Muscle of back (tissue), 11 donors: ENCODE results near the gene ARHGDIG. TPM values are rescaled to one million over a fixed set of nuclear protein-coding genes. Genes with fewer than 3 reads are reported as not detected.

Source experiments
- DNase-seq, 3 donors: peaks; one replicate each; pipeline versions ENCODE4 v3.0.0 to v3.0.0-alpha.2; 2013
- polyA plus RNA-seq, 10 donors: library from polyadenylated mRNA; unstranded; fragments of 120-200 nt; gene quantifications; one replicate each; pipeline ENCODE4 v1.2.1, GENCODE V29; 2013; ENCODE audit not compliant: insufficient read length in 10 of 10

The ARHGDIG gene
- polyA plus RNA-seq, 10 donors: 0.40 to 1.7 (median 1.2) TPM

GRCh38 chr16:296276-296675 lies 15.9 kb downstream of the ARHGDIG start:
- no peak for DNase-seq

GRCh38 chr16:296806-297510 lies 16.6 kb downstream of the ARHGDIG start:
- DNase-seq: no peak

GRCh38 chr16:297832-298231 lies 17.4 kb downstream of the ARHGDIG start:
- no peak for DNase-seq

- no peak for DNase-seq
These were observed 20.8 kb downstream of the ARHGDIG start for GRCh38 chr16:301235-301634.

- DNase-seq: no peak
These were observed 21.6 kb downstream of the ARHGDIG start for GRCh38 chr16:301950-302349.

GRCh38 chr16:303760-304505 lies 23.5 kb downstream of the ARHGDIG start:
- DNase-seq: no peak

- DNase-seq: no peak
These were observed 25.7 kb downstream of the ARHGDIG start for GRCh38 chr16:305916-306626.

- DNase-seq: no peak
These were observed 26.6 kb downstream of the ARHGDIG start for GRCh38 chr16:306911-307370.

GRCh38 chr16:307691-308312 lies 27.4 kb downstream of the ARHGDIG start:
- DNase-seq: no peak

- no peak for DNase-seq
These were observed 29.1 kb downstream of the ARHGDIG start for GRCh38 chr16:309476-309875.

GRCh38 chr16:311725-312124 lies 31.3 kb downstream of the ARHGDIG start:
- DNase-seq: no peak

- DNase-seq: no peak
These were observed 34.0 kb downstream of the ARHGDIG start for GRCh38 chr16:314351-314750.

GRCh38 chr16:314795-315299 lies 34.5 kb downstream of the ARHGDIG start:
- no peak for DNase-seq

GRCh38 chr16:316741-317464 lies 36.5 kb downstream of the ARHGDIG start:
- DNase-seq: no peak

GRCh38 chr16:317583-317982 lies 37.2 kb downstream of the ARHGDIG start:
- no peak for DNase-seq

GRCh38 chr16:318628-319027 lies 38.2 kb downstream of the ARHGDIG start:
- DNase-seq: no peak

GRCh38 chr16:320206-320605 lies 39.8 kb downstream of the ARHGDIG start:
- no peak for DNase-seq

- no peak for DNase-seq
These were observed 41.1 kb downstream of the ARHGDIG start for GRCh38 chr16:321532-321931.

- no peak for DNase-seq
These were observed 42.2 kb downstream of the ARHGDIG start for GRCh38 chr16:322476-323143.

GRCh38 chr16:324201-324450 lies 43.7 kb downstream of the ARHGDIG start:
- no peak for DNase-seq
